Gastroesophageal sphincter (tissue), 3 donors: ENCODE results near the gene LRRC40.

Experiments
- POLR2A ChIP-seq, 2 donors: fragments of 450-650 bp; IDR thresholded peaks; one replicate each; pipeline ENCODE4 v1.6.1; 2017; ENCODE audit warnings: antibody characterized with exemption in 2 of 2, mild to moderate bottlenecking in 2 of 2, moderate library complexity in 1 of 2
- POLR2AphosphoS5 ChIP-seq: sonication (generic); formaldehyde crosslinking; IDR thresholded peaks from one replicate; pipeline ENCODE4 v1.6.1; 2017; ENCODE audit warnings: antibody characterized with exemption
- TF ChIP-seq, protein P1 (sequence below), 4 experiments: fragments of 200-600 bp in 2 of 4; fragments of 450-650 bp in 2 of 4; sonication (generic) in 1 of 4; IDR thresholded peaks; one replicate each; pipeline ENCODE4 v1.5.1; 2017 to 2019; ENCODE audit warnings: antibody characterized with exemption in 4 of 4, mild to moderate bottlenecking in 2 of 4, moderate library complexity in 2 of 4

GRCh38 chr1:70194601-70195000 lies 10.8 kb downstream of the LRRC40 start:
- TF ChIP-seq POLR2A (IDR thresholded peaks at IDR 0.05), result no peak
- TF ChIP-seq, protein P1, sequence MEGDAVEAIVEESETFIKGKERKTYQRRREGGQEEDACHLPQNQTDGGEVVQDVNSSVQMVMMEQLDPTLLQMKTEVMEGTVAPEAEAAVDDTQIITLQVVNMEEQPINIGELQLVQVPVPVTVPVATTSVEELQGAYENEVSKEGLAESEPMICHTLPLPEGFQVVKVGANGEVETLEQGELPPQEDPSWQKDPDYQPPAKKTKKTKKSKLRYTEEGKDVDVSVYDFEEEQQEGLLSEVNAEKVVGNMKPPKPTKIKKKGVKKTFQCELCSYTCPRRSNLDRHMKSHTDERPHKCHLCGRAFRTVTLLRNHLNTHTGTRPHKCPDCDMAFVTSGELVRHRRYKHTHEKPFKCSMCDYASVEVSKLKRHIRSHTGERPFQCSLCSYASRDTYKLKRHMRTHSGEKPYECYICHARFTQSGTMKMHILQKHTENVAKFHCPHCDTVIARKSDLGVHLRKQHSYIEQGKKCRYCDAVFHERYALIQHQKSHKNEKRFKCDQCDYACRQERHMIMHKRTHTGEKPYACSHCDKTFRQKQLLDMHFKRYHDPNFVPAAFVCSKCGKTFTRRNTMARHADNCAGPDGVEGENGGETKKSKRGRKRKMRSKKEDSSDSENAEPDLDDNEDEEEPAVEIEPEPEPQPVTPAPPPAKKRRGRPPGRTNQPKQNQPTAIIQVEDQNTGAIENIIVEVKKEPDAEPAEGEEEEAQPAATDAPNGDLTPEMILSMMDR (IDR thresholded peaks at IDR 0.05), result no peak
- TF ChIP-seq POLR2AphosphoS5, result no peak
